GM18909 (cell line): ENCODE results near the gene PITX1.

Source experiments
- ATAC-seq: cut with Tn5 transposase; IDR thresholded peaks from one replicate; pipeline ENCODE4 v1.9.1; 2021; ENCODE audit warnings: mild to moderate bottlenecking; ENCODE audit not compliant: unreplicated experiment, poor library complexity

PITX1 gene

DNA sequence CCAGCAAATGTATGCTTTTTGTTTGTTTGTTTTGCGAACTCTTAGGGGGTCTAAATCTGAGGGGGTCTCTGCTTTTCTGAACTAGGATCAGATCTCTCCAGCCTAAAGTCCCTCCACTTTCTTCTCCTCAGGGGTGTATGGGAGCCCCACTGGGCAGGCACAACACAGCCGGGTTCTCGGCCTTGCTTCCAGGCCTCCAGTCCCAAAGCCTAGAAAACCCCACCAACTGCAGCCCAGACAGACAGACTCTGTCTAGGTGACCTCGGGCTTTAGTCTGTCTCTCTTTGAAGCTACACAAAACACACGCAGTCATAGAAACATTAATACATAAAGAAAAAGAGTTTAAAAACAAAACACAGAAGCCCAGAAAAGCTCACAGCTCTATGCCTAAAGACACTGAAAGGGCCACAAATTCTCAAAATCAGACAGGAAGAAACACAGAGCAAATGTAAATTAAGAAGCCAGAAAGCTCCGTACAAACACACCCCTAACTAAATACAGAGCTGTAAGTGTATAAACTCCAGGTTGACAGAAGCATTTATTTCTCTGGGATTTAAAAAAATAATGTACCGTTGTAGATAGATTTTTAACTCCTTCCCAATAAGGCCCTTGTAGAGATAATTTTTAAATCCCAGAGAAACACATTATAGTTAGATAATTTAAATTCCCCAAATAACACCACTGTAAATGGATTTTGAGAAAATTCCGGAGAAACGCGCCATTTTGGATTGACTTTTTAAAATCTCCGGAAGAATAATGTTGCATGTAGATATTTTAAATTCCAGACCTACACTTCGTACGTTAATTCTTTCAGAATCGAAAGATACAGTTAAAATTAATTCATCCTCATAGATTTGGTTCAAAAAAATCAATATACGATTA, 2.0 kb downstream of the PITX1 start:
- no peak for ATAC-seq

DNA sequence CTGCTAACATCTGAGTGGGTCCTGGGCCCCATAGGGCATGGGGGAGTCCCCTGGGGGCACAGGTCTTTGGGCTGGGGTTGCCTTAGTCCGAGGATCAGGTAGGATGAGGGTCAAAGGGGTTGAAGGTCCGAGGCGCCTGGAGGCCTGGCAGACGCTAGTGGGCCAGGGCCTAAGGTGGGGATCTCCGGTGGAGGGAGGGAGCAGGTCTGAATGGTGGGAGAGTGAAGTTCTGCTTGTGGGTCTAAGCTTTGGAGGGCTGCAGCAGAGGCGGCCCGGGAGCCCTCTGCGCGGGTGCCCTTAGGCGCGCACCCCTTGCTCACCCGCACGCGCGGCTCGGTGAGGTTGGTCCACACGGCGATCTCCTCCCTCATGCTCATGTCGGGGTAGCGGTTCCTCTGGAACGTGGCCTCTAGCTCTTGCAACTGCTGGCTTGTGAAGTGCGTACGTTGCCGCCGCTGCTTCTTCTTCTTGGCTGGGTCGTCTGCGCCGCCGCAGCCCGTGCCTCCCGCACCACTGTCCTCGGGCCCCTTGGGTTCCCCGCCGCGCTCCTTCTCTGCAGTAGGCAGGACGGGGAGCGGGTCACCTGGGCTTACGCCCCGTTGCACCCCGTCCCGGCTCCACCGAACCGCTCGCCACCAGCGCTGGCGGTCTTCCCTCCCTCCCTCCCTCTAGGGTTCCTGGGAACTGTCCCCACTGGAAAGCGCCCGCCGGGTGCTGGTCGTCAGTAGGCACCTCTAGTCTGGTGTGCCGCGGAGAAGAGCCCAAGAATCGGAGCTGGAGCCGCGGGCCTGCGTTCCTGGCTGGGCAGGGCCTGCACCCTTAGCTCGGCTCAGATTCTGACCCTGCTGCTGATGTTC, 2.8 kb downstream of the PITX1 start:
- ATAC-seq = no peak

DNA sequence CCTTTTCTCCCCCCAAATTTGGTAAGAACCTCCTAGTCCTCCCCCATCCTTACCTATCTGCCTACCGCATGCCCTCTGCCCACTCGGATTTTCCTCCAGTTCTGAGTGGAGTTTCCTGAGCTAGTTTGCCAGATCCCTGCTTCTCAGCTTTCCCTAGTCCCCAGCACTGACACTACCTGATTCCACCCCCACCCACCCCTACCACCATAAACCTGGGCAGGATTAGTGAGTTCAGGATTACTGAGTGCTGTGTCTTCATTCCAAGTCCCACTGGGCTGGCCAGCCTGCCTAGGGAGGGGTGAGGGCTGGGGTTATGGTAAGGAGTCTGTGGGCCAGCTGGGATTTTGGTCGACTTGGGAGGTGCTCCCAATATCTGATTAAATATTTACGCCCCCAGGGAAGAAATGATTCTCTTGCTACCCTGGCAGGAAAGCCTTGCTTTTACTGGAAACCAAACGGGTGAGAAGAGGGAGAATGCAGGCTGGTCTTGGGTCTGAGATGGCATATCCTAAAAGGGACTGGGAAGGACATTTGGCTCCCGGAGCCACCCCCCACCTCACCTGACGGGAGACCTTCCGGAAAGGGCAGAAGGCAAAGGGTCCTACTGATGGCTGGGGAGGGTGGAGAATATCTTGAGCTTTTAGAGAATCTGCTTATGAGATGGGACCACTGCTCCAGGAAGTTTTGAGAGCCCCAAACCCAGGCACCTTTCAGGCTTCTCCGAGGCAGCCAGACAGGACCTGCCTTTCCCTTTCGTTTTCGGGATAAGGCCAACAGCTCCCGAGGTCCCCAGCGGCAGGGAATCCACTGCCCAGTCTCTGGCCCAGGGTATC, 3.7 kb downstream of the PITX1 start:
- ATAC-seq = no peak

DNA sequence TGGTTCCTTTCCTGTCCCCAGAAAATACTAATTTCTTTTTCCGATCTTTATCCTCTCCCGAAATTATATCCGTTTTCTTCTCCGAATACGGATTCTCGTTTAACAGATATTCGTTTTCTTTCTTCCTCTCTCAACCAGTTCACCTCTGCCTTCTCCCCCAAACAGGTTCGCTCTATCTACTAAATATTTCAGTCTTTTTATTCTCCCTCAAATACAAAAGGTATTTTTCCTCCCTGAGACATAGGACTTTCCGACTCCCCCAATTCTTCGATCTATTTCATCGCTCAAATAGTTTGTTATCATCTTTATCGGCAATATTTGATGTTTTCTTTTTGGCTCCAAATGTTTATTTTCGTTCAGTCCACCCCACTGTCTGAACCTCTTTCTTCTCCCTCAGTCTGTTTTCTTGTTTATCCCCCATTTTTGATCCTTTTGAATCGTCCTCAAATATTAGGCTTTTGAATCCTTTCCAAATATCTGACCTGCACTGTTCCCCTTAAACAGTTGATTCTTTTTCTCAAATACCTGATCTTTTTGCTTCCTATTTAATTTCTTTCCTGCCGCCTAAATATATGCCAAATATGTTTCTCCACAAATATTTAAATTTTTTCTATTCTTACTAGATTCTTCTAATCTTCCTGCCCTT, 4.4 kb downstream of the PITX1 start:
- ATAC-seq = no peak

DNA sequence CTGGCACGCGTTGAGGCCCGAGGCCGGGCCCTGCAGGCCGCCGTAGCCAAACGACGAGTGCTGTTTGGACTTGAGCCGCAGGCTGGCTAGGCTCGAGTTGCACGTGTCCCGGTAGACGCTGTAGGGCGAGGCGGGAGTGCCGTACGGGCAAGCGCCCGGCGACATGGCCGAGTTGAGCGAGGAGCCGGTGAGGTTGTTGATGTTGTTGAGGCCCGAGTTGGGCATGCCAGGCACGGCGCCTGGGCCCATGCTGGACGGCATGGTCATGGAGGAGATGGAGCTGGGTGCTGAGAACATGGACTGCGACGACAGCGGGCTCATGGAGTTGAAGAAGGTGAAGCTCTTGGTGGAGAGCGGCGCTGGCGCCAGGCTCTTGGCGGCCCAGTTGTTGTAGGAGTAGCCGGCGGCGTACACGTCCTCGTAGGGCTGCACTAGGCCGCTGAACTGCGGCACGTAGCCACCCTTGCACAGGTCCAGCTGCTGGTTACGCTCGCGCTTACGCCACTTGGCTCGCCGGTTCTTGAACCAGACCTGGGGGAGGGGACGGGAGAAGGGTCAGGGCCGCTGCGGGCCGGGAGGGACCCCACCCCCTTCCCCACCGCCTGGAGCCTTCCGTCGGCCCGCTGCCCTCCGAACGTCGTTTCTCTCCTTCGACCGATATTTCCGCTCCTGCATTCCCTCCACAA, 5.1 kb downstream of the PITX1 start:
- no peak for ATAC-seq

DNA sequence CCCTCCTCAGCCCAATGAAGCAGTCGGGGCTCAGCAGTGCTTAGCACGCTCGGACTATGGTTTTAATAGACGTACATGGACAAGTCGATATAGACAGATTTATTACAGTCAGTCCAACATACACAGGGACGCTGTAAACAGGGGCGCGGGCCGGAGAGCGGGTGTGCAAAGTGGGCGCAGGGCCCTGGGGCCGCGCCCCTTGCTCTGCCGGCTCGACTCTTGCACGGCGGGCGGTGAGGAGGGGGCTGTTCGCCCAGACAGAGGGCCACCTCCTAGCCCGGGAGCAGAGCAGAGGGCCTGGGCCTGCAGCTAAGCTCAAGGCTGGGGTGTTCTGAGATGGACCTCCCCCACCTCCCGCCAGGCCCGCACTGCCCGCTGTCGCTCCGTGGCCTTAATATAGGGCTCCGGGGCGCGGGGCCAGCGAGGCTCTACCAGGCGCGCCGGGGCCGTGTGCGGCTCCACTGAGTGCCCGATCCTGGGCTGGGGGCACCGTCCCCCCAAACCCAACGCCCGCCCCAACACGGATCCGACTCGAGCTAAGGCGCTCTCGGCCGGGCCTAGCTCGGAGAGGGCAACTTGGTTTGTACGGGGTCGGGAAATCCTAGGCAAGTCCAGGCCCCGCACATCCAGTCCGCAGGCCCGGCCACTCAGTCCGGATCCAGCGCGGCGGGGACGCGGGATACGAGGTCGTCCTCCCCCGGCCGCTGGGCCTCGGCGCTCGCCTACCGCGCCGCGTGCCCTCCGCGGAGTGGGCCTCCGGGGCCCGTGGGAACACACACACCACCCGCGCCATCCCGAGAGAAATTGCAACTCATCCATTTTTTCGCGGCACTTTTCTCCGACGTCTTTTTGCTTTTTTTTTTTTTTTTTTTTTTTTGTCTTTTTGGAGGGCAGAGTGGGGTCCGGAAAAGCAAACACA, 6.1 kb downstream of the PITX1 start:
- no peak for ATAC-seq

DNA sequence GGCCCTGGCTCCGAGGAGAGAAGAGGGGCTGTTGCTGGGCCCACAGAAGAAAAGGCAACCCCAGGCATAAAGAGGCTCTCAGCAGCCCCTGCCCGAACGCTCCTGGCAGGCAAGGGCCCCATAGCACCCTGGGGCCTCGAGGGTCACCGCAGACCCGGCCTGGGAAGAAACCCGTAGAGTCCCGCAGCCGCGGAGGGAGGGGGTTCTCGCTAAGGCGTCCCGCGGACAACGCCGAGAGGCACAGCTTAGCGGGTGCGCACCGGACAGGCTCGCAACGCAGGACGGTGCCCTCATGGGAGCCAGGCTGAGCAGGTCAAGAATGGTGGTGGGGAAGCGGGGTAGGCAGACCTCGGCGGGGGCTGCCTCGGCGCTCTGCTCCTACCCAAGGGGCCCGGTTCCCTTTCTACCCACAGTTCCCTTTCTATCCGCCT, 6.7 kb downstream of the PITX1 start:
- no peak for ATAC-seq

DNA sequence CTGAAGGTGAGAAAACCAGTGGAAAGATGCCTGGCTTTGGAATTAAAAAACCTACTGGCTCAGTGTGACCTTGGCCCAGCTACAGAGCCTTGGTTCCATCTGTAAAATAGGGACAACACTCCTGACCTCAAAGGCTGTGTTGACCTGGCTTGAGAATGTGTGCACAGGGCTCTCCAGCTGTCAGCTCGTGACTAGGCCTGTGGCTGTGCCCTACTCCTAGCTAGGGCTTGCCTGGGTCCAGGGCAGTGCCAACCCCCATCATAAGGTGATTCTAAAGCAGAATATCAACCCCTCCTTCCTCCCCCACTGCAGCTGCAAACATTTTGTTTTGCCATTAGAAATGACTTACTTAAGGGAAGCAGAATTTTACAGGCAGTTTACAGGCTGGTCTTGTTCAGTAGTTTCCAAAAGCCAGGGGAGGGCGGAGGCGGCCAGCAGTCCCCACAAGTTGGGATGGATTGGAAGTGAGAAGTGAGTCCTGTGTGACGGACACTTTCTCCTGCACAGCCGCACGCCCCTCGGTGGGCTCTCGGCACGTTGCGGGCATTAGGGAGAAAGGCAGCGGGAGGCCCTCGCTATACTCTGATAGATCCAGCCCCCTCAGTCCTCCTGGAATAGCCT, 7.3 kb downstream of the PITX1 start:
- ATAC-seq = no peak

DNA sequence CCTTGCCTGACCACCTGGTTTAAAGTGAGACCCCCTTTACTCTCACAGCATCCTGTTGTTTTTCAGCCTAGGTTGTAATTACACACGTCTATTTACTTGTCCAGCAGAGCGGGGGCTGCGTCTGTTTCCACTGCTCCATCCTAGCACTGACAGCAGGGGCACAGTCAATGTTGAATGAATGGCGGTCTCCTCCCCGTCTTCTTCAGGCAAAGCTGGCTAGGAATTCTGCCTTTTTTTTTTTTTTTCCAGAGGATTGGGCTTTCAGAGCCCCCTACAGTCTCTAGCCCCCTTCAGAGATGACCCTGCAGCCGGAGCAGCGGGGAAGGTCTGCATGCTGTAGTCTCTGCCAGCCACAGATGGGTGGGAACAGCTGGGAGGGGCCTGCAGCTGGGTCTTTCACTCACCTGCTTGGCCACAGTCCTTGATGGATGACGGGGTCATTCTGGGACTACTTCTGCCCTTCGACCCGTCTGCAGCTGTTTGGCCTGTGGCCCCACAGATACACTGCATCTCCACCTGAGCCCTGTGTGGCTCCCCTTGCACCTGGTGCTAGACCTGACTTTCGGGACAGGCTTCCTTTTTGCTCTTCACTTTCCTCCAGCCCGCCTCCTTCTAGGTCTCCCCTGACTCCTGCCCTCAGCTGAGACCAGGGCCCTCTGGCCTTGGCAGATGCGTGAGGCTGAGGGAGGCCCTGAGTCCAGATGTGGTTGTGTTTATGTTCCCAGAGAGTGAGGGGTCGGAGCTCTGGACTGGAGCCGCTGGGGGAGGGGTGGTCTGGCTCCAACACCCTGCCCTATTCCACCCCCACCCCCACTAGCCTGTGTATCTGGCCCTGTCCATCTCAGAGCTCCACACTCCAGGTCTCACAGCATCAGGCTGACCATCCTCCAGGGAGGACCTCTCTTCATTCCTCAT, 8.0 kb downstream of the PITX1 start:
- ATAC-seq = no peak

DNA sequence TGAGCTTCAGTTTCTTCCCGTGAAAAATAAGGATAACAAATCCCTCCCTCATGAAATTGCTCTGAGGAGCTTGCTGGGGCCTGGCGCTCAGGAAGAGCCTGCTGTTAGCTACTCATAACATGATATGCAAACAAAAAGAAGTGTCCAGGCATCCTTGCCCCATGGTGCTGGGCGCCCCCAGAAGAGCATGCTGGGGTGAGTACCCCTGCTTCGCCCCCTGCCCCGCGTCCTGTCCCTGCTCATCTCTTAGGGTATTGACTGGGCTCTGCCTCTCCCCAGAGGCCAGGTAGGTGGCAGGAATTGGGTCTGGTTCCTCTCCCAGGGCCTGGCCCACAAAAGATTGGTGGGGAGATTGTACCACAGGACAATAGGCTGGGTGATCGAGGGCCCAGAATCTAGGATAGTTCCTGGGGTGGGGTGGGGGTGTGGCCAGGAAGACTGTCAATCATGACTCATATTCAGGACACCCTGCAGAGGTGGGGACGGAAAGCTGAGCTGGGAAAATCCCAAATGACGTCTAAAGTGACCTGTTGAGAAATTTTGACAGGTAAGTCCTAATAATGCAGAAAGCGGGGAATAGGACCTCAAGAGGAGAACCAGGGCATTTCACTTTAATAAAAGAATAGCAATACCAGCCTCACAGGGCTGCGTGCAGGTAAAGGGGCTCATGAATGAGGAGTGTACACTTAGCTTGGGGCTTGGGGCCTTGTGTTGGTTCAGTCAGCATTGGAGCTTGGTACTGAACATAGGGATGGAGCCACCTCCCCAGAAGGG, 8.9 kb downstream of the PITX1 start:
- no peak for ATAC-seq

DNA sequence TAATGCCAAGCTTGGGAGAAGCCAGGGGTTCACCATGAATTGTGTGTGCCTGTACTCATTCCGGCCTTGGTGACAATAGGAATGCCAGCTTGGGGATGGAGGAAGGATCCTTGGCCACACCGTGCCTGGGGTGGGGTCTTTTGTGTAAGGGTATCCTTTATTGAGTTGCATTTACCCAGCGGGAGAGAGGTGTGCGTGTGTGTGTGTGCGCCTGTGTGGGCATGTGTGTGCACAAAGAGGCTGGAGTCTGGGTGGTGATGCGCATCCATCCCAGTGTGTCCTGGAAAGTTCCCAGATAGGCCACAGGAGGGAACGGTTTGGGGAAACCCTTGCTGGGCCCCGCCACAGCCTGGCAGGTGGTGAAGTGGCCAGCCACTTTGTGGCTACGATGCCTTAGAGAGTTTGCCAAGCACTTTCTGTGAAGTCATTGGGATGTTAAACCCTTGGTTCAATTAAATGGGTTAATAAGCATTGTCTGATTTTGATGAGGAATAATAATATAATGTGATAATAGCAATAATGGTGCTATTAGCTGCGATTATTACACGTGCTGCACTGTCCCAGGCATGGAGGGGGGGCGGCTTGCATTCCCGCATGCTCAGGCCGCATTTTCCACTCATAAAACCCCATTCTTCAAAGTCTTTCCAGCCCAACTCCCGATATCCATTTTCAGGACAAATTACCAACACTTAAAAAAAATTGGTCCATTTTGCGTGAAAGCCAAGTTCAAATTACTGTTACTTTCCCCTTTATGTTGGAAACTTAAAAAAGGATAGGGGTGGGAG, 13.7 kb downstream of the PITX1 start:
- ATAC-seq = no peak

DNA sequence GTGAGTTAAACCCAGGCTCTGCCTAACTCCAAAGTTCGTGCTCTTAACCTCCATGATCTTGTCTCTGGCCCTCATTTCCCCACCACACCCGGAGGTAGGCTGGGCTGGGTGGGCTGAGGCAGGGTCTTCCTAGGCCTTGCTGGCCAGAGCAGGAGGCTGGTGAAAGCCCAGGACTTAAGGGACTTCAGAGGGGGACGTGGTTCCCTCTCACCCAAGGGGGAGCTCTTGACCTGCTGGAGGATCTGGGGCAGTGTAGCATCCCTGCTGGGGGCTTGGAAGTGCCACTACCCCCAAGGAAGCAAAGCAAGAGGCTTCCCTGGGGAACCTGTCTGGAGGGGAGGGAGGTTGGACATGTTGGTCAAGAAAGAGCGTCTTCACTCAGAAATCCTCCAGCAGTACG, 14.7 kb downstream of the PITX1 start:
- no peak for ATAC-seq

DNA sequence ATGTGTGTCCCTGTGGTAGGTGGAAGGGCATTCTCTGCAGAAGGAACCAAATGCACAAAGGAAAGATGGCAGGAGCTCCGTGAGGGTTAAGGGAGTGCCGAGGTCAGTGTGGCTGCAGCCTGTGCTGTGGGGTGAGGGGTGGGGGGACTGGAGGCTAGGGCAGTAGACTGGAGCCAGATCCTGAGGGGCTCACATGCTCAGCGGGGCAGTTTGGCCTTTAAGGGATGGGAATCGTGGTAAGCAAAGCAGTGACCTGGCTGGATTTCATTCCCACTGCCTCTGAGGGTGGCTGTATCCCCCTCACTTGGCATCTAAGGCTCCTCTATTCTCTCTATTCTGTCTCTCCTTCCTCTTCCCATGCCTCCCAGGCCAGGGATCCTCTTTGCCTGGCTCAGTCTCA, 15.6 kb downstream of the PITX1 start:
- no peak for ATAC-seq

DNA sequence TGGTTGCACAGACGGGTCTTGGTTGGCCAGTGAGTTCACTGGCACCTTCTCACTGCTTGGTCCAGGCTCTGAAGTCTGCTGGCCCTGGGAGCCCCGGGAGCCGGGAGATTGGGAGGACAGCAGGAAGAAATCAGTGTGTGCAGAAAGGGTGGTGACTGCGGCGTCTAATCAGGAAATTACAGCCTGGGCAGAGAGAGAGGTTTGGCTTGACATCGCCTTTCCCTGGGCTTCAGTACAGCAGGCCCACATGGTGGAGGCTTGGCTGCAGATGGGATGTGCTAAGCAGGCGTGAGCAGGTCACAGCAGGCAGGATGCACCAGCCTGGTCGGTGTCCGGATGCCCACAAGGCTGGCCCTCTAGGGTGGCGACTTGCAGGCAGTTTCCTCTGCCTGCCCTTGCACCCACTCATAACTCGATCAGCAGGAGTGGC, 17.2 kb downstream of the PITX1 start:
- no peak for ATAC-seq

DNA sequence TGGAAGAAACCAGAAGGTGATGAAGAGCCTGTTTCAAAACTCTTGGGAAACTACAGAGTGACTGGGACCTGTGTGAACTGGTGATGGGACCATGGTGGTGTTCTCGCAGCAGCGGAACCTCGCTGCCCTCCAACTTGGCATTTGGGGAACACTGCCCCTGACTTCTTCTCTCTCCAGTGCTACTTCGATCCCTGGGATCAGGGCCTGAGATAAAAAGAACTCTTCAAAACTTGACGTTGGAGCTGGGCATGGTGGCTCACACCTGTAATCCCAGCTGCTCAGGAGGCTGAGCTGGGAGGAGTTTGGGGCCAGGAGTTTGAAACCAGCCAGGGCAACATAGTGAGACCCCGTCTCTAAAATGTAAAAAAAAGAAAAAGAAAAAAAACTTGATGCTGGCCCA, 18.1 kb downstream of the PITX1 start:
- no peak for ATAC-seq
